ENCODE data around the gene UGT1A3.
"Not testable (repeated sequence)": the region's sequence is repeated elsewhere in the genome, so short reads cannot be mapped to it uniquely, and the experiment has no call there.

The UGT1A3 gene

DNA sequence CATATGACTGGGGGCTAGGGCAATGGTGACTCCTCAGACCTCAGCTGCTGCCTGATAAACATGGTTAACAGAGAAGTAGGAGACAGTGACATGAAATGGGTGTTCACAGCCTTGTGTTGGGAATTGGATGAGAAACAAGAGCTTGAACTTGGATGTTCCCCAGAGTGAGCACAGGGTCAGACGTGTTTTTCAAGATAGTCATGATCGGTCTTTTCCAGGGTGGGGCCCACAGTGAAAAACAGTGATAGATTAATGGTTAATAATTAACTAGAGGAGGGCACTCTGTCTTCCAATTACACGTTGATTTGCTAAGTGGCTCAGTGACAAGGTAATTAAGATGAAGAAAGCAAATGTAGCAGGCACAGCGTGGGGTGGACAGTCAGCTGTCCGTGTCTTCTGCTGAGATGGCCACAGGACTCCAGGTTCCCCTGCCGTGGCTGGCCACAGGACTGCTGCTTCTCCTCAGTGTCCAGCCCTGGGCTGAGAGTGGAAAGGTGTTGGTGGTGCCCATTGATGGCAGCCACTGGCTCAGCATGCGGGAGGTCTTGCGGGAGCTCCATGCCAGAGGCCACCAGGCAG lies at the start of gene UGT1A3:
UGT1A3 (plus strand) TSS at position 320 of the 579 bp plus-strand sequence; CDS start at position 405, 85 bp downstream.
- no peak for DNase-seq (ENCODE audit: low spot score)

DNA sequence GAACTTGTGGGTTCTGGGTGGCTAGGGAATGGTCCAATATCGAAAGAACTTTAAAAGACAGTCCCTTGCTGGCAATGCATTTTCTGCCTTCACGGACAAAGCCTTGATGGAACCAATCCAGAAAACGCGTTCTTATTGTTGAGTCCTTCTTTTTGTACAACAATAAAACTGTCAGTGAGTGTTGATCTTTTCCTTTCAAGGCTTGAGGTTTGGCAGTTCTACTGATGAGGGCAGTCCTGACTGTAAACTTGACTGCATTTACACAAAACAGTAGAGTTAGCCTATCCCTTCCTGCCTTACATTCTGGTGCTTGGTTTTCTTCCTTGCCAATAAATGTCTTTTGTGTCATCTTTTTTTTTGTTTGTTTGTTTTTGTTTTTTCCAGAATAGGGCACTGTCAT lies 49.6 kb upstream of the UGT1A3 start:
- DNase-seq (ENCODE audit: low spot score), result no peak

GRCh38 chr2:233680361-233681045 lies 48.3 kb upstream of the UGT1A3 start:
- no peak for DNase-seq (ENCODE audit: low spot score)

- DNase-seq (ENCODE audit: low spot score), result no peak
Measured at GRCh38 chr2:233681521-233682099, 47.2 kb upstream of the UGT1A3 start, which contains the start of gene UGT1A7. Gene UGT1A7 (plus strand): TSS chr2:233681901. CDS start chr2:233681938, 37 bp downstream.

GRCh38 chr2:233684640-233685039 lies 44.2 kb upstream of the UGT1A3 start:
- no peak for DNase-seq (ENCODE audit: low spot score)

DNA sequence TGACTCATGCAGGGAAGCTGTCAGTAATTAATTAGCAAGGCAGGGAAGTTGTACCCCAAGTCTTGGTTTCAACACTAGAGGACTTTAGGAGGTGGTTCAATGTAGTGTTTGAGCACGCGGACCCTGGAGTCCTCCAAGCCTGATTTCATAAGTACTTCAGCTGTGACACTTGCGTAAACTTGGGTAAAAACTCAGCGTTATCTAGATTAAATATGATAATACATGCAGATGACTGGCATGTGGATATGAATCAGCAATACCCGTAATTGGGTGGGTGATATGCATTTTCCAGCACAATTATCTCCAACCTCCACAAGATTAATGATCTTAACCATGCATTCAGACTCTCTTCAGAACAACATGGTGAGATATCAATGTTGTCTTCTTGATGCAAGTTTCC lies 41.9 kb upstream of the UGT1A3 start:
- no peak for DNase-seq (ENCODE audit: low spot score)

DNA sequence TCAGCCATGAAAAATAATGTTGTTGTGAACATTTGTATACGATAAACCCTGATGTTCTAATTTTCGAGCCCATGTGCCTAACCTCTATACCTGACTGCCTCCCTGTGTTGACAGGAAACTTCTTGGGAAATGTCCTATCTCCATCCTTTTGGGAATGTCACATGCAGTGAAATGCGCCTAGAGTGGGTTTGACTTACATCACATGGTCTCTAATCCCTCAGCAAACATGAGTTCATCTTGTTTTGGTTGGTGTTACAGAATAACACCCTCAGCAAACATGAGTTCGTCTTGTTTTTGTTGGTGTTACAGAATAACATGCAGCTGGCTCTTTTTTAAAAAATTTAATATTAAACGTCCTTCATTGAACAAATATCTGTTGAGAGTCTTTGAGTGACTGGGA lies 40.5 kb upstream of the UGT1A3 start:
- DNase-seq (ENCODE audit: low spot score), result no peak

- DNase-seq (ENCODE audit: low spot score), result no peak
Measured at GRCh38 chr2:233689031-233689430, 39.8 kb upstream of the UGT1A3 start.

DNA sequence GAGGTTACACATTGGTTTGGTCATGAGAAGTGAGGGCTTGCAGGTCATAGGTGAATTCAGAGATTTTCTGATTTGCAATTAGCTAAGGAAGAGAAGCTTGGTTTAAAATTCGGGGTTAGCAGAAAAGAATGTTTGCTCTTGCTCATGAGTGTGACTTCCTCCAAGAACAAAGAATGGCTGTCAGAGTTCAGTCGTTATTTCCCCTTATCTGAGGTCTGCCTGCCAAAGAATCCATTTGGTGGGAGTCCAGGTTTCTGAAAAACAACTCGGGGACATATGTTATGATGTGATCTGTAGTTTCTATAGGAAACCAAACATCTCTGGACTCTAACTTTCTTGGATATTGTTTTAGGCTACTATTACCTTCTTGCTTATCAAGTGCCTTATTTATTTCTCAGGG lies 39.3 kb upstream of the UGT1A3 start:
- DNase-seq (ENCODE audit: low spot score), result no peak

DNA sequence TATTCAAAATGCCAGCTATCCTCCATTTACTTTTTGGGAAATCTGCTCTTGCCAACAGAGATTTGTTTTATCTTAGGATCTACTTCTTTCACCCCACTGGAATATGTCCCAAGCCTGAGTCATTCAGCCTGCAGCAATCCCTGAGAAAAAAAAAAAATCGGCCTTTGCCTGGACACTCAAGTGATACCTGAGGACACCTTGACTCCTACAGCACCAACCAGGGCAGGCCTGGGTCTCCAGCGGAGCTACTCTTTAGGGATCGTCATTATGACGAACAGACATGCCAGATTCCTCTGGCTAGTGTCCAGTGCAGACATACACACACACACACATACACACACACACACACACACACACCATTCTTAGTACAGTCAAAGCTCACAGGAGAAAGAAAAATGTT lies 38.4 kb upstream of the UGT1A3 start:
- no peak for DNase-seq (ENCODE audit: low spot score)

GRCh38 chr2:233691443-233692433 lies 37.1 kb upstream of the UGT1A3 start:
- DNase-seq (ENCODE audit: low spot score), result no peak

DNA sequence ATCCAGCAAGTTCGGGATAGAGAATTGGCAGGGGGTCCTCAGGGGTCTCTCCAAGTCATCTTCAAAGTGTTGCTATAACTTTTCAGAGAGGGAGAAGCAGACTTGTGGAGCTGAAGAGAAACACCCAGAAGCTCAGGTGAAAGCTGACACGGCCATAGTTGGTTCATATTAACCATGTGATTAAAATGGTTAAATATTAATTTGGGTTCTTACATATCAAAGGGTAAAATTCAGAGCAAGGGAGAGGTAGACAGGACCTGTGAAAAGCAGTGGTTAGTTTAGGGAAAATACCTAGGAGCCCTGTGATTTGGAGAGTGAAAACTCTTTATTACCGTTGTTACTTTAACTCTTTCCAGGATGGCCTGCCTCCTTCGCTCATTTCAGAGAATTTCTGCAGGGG lies 36.2 kb upstream of the UGT1A3 start, which contains the start of gene UGT1A6:
UGT1A6 (plus strand) TSS at position 243 of the 400 bp plus-strand sequence; CDS start at position 358, 115 bp downstream.
- no peak for DNase-seq (ENCODE audit: low spot score)

DNA sequence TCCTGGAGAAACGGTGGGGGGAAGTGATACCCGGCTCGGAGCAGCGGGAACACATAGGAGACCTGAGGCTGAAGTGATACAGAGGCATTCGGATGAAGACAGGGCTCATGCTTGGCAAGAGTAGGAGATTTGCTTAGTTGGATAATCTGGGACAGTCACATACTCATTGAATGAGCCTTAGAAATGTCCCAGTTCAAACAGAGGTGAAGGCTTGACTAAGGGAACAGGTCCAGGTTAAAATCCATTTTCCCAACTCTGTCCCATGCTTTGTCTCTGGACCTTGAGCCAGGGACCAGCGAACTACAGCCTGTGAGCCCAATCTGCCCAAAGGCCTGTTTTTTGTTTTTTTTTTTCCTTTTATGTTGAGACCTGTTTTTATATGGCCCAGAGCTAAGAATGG lies 34.9 kb upstream of the UGT1A3 start:
- DNase-seq (ENCODE audit: low spot score), result no peak

DNA sequence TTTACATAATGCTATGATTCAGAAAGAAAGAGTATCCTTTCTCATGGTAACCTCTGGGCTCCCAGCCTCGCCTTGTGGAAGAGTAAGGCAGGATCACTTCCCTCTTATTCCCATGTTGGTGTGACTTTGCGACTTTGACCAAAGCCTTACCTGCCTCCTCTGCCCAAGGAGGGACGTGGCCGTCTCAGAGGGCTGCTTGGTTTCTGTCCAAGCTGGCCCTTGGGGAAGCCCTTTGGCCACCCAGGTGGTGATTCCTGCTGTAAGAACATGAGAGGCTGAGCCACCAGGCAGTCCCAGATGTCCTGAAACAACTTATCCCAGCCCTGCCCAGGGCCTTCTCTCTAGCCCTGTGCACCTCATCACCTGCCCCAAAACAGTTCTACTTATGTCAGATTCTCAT lies 30.1 kb upstream of the UGT1A3 start:
- no peak for DNase-seq (ENCODE audit: low spot score)

DNA sequence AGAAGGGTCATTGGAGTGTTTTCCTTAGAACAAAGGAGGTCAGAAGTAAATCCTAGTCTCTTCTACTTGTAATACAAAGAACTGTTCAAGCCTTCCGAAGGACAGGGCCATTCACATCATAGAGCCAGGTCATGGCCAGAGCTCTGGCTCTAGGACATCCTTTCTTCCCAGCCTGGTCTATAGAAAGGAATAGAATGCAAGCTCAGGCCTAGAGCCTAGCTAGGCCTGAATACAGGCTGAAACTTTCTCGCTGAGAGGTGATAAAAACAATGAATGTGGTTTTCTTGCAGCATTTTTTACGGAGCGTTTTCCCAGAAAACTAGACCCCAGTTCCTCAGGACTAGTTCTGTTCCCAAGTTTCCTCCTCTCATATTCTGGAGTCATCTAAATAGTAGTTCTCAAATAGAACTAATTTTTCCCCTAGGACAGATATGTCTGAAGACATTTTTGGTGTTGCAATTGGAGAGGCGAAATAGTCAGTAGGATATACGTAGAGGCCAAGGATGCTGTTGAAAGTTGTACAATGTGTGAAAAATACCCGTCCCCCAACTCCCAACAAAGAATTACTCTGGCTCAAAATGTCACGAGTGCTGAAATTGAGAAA lies 29.3 kb upstream of the UGT1A3 start:
- no peak for DNase-seq (ENCODE audit: low spot score)

DNA sequence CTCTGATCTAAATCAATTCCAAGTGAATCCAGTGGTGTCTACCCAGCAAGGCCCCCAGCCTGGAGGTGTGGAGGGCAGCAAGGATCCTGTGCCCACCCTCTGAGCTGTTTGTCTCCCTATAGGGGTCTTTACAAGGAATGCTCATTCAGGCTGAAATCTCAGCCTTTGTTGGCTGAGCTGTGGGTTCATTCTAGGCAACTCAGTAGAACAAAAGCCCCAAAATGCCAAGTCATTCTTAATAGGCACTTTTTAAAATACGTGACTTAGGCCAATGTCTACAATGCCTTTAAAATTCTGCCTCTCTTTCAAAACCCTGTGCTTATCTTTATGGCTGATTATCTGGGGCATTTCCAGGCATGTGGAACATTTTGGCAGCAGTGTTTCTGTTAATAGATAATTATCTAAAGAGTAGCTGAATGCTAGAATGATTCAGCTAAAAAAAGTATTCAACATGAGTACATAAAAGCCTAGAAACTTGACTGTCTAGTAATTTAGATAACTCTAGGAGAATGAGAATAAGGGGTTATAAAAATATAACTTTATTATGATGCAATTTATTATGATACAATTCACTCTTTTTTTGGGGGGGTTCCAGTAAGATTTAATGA lies 28.7 kb upstream of the UGT1A3 start:
- no peak for DNase-seq (ENCODE audit: low spot score)

DNA sequence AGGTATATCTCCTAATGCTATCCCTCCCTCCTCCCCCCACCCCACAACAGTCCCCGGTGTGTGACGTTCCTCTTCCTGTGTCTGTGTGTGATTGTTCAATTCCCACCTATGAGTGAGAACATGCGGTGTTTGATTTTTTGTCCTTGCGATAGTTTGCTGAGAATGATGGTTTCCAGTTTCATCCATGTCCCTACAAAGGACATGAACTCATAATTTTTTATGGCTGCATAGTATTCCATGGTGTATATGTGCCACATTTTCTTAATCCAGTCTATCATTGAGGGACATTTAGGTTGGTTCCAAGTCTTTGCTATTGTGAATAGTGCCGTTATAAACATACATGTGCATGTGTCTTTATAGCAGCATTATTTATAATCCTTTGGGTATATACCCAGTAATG lies 28.0 kb upstream of the UGT1A3 start:
- DNase-seq (ENCODE audit: low spot score), result not testable (repeated sequence)

DNA sequence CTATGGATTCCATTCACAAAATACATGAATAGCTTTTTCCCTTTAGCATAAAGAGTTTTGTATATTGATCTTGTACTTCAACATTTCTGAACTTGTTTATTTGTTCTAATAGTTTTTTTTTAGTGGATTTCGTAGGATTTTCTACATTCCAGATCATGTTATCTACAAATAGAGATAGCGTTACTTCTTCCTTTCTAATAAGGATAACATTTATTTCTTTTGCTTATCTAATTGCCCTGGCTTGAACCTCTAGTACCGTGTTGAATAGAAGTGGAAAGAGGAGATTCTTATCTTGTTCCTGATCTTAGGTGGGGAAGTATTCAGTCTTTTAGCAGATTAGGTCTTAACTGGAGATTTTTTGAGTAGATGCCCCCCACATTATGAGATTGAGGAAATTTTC lies 26.6 kb upstream of the UGT1A3 start:
- no peak for DNase-seq (ENCODE audit: low spot score)

DNA sequence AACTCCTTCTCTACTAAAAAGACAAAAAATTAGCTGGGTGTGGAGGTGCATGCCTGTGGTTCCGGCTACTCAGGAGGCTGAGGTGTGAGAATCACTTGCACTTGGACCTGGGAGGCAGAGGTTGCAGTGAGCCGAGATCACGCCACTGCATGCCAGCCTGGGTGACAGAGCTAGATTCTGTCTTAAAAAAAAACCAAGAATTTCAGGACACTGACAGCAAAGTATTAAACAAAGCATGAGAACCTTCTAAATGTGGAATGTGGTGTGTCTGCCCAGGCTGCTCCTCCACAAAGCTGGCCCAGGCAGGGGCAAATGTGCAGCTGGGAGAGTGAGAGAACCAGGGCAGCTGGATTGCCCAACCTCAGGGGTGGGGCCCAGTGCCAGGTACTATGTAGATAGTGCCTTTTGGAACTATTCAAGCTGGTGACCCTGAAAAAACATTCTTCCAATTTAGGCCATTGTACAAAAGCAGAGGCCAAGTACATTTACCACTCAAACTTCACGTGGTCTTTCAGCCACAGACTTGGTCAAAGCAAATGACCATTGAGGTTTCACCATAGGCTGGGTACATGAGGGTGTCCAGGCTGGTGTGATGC lies 22.8 kb upstream of the UGT1A3 start:
- no peak for DNase-seq (ENCODE audit: low spot score)

- DNase-seq (ENCODE audit: low spot score), result no peak
Measured at GRCh38 chr2:233706720-233707119, 22.1 kb upstream of the UGT1A3 start.
